Measurements from ENCODE around the gene FAM120B. TPM values are rescaled to one million over a fixed set of nuclear protein-coding genes. Genes with fewer than 3 reads are reported as not detected.

FAM120B gene
- total RNA-seq, 2 donors from 2014 or later: 25.1 to 28.1 TPM

DNA sequence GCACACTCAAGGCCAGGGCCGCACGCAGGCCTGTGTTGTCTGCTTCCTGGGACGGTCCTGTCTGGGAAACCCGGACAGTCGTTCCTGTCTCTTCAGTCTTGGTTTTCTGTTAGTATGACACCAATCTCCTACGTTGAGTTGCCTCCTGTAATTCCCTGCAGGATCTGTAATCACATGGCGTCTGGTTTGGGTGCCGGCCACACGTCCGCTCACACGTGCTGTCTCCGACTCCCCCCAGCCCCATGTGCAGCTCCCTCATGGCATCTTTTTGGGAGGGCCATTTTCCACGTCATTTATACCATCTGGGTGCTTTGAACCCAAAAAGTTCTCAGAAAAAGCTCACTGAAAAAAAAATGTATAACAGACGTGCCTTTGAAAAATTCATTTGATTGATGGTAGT is 38.9 kb upstream of the FAM120B start:
- DNase-seq (no peak), ATAC-seq (no peak)
- no peaks in the 10 kb centered on the region for H3K36me3 Mint-ChIP-seq (ENCODE audit: low read depth)
- H3K27ac Mint-ChIP-seq: no peak overlapping the region
- peaks cover 23% of the 10 kb centered on the region for H3K27me3 Mint-ChIP-seq
- peaks cover 13% of the 10 kb centered on the region for H3K4me1 Mint-ChIP-seq
- no peaks in the 10 kb centered on the region for H3K9me3 ChIP-seq (ENCODE audit: control insufficient read depth, low read length, poor library complexity, severe bottlenecking)
- no peak overlapping the region for H3K4me3 Mint-ChIP-seq

DNA sequence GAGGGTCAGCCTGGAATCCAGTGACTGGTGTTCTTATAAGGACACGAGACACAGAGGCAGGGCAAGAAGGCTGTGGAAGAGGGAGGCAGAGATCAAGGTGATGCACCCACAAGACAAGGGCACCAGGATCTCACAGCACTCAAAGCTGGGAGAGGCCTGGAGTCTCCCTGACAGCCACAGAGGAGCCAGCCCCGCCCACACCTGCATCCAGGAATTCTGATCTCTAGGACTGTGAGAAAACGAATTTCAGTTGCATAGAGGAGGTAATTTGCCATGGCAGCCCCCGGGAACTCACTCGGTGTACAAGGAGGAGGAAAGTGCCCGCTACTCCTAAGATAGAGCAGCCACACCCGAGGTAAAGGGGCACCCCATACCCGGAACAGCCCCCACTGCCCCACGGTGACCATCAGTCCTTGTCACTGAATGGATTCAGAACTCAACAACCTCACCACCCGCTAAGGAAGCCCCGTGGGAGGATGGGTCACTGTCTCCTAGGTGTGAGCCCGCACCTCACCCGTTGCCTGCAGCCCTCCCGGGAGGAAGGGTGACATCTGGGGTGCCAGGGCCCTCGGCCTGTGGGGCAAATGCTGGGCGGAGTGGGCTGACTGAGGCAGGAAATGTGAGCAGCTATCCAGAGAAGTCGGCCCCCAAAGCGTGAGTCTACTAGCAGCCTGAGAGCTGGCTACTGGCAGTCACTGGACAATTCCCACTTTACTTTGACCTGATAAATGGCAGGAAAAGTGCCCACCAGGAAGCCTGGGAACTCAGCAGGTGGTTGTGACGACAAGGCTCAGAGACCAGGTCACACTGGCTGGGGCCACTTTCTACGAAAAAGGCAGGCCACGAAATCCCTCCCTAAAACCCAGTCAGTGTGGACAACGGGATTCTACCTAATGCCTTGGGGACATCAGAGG is 38.1 kb upstream of the FAM120B start:
- H3K36me3 Mint-ChIP-seq (ENCODE audit: low read depth): no peaks in the 10 kb centered on the region
- H3K27ac Mint-ChIP-seq: no peak overlapping the region
- H3K27me3 Mint-ChIP-seq: peaks cover 18% of the 10 kb centered on the region

DNA sequence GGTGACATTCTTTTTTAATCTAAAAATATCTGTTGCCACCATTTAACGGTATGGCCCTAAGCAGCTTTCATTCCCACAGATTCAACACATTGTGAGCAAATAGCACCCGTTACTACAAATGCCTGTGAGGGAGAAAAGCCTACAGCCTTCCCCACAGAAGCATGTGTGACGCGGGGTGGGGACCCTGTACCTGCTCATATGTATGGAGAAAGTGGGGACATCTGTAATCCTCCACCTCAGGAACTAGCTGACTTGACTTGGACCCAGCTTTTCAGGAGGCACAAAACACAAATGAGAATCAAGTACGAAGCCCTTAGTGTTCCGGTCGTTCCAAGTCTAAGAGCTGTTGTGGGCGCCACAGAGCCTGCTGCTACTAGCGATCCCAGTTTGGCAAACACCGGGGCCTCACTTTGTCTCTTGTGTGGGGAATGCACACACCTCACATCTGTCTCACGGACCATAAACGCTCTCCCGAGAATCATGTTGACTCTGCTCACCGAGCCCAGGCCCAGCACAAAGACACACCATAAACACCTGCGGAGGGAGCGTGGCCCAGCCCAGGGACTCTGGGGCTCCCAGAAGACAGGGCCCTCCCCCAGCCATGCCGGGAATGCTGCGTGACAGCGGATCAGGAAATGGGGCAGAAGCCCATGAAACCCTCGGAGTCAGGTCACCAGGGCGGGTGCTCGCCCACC is 37.3 kb upstream of the FAM120B start:
- H3K27ac Mint-ChIP-seq: no peak overlapping the region
- H3K4me3 Mint-ChIP-seq: no peak overlapping the region
- H3K4me1 Mint-ChIP-seq: peaks cover 17% of the 10 kb centered on the region
- H3K27me3 Mint-ChIP-seq: peaks cover 14% of the 10 kb centered on the region
- H3K36me3 Mint-ChIP-seq (ENCODE audit: low read depth): no peaks in the 10 kb centered on the region
- H3K9me3 ChIP-seq (ENCODE audit: control insufficient read depth, low read length, poor library complexity, severe bottlenecking): no peaks in the 10 kb centered on the region
- ATAC-seq (no peak), DNase-seq (no peak)

More for the DNA sequence above, 38.1 kb upstream of the FAM120B start:
- Mint-ChIP-seq H3K4me3 (no peak overlapping the region), H3K4me1 (peaks cover 14% of the 10 kb centered on the region)
- DNase-seq: no peak
- no peak for ATAC-seq
- H3K9me3 ChIP-seq (ENCODE audit: control insufficient read depth, low read length, poor library complexity, severe bottlenecking): no peaks in the 10 kb centered on the region

DNA sequence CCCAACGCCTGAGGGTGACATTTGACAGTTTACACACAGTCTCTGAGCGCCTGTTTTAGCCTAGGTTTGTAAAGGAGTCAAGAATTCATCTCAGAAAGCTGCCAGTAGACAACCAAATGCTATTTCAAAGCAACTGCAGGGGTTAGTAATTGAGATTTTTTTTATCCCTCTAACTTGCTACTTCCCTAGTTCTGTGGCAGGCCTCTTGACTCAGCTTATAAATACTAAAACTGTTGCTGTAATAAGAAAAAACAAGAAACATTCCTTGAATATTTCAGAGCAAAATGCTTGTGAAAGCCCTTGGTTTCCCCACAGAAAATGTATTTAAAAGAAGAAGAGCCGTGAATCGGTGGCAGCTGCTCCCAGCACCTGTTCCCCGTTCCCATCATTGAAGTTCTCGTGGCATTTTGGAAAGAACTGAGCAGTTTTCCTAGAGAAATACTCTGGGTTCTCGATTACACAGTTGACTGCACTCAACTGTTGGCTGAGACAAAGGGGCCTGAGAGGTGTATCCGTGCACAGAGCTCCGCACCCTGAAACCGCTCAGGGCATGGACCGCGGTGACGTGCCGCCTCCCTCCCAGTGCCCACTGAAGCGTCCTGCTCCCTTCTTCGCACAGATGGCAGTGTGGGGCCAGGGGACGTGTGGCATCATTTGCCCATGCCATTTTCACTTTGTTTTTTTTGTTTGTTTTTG is 36.6 kb upstream of the FAM120B start:
- no peak for DNase-seq
- no peaks in the 10 kb centered on the region for H3K9me3 ChIP-seq (ENCODE audit: control insufficient read depth, low read length, poor library complexity, severe bottlenecking)
- Mint-ChIP-seq H3K4me1 (peaks cover 17% of the 10 kb centered on the region), H3K4me3 (peak overlapping the region; percentile 33), H3K27me3 (peaks cover 9% of the 10 kb centered on the region), H3K27ac (no peak overlapping the region), H3K36me3 (ENCODE audit: low read depth) (no peaks in the 10 kb centered on the region)
- no peak for ATAC-seq

DNA sequence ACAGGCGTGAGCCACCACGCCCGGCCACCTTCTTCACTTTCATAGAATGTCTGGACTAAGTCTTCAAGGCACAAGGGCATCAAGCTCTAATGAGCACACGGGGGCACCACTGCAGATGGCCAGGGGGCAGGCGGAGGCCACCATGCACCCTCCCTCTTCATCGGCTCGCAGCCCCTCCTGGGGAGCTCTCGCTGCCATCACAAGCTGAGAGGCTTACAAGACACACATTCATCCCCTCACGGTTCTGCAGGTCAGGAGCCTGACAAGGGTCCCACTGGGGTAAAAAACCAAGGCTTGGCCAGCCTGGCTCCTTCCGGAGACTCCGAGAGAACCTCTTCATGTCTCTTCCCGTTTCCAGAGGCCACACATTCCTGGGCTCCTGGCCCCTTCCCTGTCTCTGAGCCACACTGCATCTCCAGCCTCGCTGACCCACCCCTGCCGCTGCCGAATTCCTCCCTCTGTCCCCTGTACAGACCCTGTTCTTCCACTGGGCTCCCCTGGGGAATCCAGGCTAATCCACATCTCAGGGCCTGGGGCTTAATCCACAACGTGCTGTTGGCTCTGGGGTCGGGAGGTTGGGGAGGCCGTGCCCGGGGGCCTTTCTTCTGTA is 35.5 kb upstream of the FAM120B start:
- H3K27me3 Mint-ChIP-seq: peaks cover 9% of the 10 kb centered on the region
- H3K36me3 Mint-ChIP-seq (ENCODE audit: low read depth): no peaks in the 10 kb centered on the region
- DNase-seq (no peak), ATAC-seq (no peak)
- no peaks in the 10 kb centered on the region for H3K9me3 ChIP-seq (ENCODE audit: control insufficient read depth, low read length, poor library complexity, severe bottlenecking)
- H3K4me3 Mint-ChIP-seq: peak overlapping the region; percentile 89
- H3K27ac Mint-ChIP-seq: peak overlapping the region; percentile 87
- peaks cover 17% of the 10 kb centered on the region for H3K4me1 Mint-ChIP-seq

DNA sequence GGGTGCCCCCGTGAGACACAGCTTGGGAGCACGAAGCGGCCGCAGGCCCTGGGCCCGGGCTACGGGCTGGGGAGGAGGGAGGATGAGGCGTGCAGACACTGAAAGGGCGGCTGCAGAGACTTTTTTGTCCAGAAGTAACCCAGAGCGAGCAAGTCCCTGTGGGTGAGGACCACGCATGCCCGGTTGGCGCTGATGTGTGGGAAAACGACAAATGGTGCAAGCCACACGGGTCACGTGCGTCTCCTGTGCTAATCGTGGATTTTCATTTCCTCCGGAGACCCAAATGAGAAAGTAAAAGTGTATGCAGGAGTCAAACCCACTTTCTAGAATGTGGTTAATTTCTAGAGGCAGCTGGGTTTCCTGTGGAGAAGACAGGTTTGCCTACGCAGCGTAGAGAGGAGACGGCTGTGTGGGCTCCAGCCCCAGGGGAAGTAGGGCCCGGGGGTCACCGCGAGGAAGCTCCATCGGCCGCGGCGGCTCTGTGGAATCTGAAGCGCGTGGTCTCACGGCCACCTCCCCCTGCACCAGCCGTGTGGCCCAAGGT is 34.7 kb upstream of the FAM120B start:
- H3K27me3 Mint-ChIP-seq: peaks cover 9% of the 10 kb centered on the region
- peak overlapping the region; percentile 87 for H3K27ac Mint-ChIP-seq

DNA sequence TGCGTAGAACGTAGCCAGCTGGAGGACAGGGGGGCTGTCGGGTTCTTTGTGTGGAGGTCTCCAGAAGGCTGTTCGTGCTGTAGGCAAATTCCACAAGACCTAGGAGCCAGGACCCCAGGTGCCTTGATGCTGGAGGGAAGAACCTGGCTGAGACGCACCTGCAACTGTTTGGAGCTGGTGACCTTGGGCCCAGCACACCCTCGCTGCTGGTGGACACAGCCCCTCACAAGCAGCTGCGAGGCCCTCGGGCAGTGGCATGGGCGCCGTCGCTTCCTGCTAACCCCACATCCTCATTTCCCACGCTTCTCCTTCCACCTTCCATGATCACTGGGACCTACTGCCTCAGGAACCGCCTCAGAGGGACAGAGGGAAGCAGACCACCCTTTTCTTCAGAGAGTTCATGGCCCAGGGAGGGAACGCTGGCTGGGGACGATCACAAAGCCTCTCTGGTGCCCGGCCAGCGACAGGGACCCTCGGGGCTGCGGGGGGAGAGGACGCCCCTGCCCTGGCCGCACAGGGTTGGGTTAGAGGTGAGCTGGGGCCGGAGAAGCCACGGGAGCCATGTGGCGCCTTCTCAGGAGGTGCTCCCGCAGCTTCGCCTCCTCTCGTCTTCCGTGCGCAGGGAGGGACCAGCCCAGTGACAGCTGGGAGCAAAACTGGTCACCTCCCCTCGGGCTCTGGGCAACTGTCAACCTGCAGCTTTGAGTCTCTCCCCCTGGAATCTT is 34.1 kb upstream of the FAM120B start:
- Mint-ChIP-seq H3K27ac (peak overlapping the region; percentile 87), H3K4me1 (peaks cover 17% of the 10 kb centered on the region), H3K36me3 (ENCODE audit: low read depth) (no peaks in the 10 kb centered on the region), H3K27me3 (peaks cover 9% of the 10 kb centered on the region), H3K4me3 (peak overlapping the region; percentile 89)
- no peaks in the 10 kb centered on the region for H3K9me3 ChIP-seq (ENCODE audit: control insufficient read depth, low read length, poor library complexity, severe bottlenecking)
- no peak for DNase-seq
- no peak for ATAC-seq

More for the DNA sequence above, 34.7 kb upstream of the FAM120B start:
- ATAC-seq (peak; percentile 87), DNase-seq (peak; percentile 23 to 50 (median 43))
- Mint-ChIP-seq H3K36me3 (ENCODE audit: low read depth) (no peaks in the 10 kb centered on the region), H3K4me3 (peak overlapping the region; percentile 89), H3K4me1 (peaks cover 17% of the 10 kb centered on the region)
- H3K9me3 ChIP-seq (ENCODE audit: control insufficient read depth, low read length, poor library complexity, severe bottlenecking): no peaks in the 10 kb centered on the region

DNA sequence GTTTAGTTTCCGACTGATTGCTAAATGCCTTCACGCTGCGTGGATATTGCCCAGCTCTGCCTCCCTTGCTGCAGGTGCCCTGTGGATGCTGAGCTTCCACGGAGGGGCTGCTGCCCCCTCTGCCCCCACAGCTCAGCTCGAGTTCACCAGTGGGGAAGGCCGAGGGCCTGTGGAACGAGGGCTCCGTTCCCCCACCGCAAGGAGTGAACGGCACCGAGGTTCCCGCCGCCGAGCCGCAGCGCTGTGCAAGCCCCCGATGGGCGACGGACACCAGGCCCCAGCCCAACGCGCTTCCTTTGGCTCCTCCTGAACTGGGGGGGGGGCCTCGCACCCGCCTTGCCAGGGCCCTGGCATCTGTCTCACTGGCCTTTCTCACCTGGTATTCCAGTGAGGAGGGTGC is 33.4 kb upstream of the FAM120B start:
- peak overlapping the region; percentile 89 for H3K4me3 Mint-ChIP-seq
- H3K36me3 Mint-ChIP-seq (ENCODE audit: low read depth): no peaks in the 10 kb centered on the region
- no peaks in the 10 kb centered on the region for H3K9me3 ChIP-seq (ENCODE audit: control insufficient read depth, low read length, poor library complexity, severe bottlenecking)
- DNase-seq (no peak), ATAC-seq (no peak)
- H3K27ac Mint-ChIP-seq: no peak overlapping the region
- H3K27me3 Mint-ChIP-seq: peaks cover 4% of the 10 kb centered on the region
- H3K4me1 Mint-ChIP-seq: peaks cover 18% of the 10 kb centered on the region

DNA sequence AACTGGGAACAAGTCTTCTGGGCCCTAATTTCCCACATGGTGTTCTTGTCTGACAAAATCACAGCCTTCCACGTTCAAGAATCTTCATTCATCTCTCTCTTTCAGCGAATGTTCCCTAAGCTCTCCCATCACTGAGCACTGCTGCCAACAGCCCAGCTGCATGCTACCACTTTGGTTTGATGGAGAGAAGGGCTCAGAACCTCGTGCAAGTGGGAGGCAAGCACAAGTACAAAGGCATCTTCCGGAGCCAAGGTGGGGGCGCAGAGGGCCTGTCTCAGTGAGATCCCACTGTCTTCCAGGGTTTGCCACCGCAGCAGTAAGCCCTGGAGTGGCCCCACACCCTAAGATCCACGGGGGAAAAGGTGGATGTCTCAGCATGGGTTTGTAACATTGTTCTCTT is 32.9 kb upstream of the FAM120B start:
- peak overlapping the region; percentile 73 for H3K4me3 Mint-ChIP-seq

DNA sequence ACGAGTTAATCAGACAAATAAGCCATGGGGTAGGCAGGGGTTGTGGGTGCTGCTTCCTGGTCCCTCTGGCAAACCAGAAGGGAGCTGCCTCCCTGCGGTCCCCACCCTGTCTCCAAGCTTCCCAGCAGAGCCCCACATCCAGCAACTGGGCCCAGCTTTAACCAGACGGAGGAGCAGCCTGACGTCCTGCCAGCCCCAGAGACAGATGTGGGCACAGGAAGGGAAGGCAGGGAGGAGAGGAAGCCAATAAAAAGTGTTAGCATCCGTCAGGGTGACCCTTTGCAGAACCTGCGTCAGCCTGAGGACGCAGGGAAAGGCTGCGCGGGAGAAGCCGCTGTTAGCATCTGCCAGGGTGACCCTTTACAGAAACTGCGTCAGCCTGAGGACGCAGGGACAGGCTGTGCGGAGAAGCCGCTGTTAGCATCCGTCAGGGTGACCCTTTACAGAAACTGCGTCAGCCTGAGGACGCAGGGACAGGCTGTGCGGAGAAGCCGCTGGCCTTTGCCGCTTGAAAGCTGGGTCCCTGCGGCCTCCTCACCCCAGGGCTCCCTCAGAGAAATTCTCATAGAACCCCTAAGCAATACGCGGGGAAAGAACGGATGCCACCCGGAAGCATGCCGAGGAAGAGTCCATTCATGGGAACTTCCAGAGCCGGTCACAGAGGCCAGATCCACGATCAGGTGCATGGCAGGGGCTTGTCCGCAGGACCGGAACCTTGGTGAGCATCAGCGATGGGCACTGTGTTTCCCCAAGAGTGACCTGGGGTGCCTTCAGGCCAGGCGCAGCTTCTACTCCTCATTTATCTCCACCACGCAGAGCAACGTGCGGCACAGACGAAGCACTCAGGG is 31.6 kb upstream of the FAM120B start:
- H3K9me3 ChIP-seq (ENCODE audit: control insufficient read depth, low read length, poor library complexity, severe bottlenecking): no peaks in the 10 kb centered on the region
- DNase-seq (no peak), ATAC-seq (no peak)
- peaks cover 7% of the 10 kb centered on the region for H3K27me3 Mint-ChIP-seq
- H3K27ac Mint-ChIP-seq: no peak overlapping the region
- H3K4me3 Mint-ChIP-seq: no peak overlapping the region
- no peaks in the 10 kb centered on the region for H3K36me3 Mint-ChIP-seq (ENCODE audit: low read depth)
- H3K4me1 Mint-ChIP-seq: peaks cover 27% of the 10 kb centered on the region

More for the DNA sequence above, 32.9 kb upstream of the FAM120B start:
- Mint-ChIP-seq H3K36me3 (ENCODE audit: low read depth) (no peaks in the 10 kb centered on the region), H3K4me1 (peaks cover 20% of the 10 kb centered on the region), H3K27me3 (peaks cover 4% of the 10 kb centered on the region), H3K27ac (no peak overlapping the region)
- H3K9me3 ChIP-seq (ENCODE audit: control insufficient read depth, low read length, poor library complexity, severe bottlenecking): no peaks in the 10 kb centered on the region
- ATAC-seq: no peak
- no peak for DNase-seq

DNA sequence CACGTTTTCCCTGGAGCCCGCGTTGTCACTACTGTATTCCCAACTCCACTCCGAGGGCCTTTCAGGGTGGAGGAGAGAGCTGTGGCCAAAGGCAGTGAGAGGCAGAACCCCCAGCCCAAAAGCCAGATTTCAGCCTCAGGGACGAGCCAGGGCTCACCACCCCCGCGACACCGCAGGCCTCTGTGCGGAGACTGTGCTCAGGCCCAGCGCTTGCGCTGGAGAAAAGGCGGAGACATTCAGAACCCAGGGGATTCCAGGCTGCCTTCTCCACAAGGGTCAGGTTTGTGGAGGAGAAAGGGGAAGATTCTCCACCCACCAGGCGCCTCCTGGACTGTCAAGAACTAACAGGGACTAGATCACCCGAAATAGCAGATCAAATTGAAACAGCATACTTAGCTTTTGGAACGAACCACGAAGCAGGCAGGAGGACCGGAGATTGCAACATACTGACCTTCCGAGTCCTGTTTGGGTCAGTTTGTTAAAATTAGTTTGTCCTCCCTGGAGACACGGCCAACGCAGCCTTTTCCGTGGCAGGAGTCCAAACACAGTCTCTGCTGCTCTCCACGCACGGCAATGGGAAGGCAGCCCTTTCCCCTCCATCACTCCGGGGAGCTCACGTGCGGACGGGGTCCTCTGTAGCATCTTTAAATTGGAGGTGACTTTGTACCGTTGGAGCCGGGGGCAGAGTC is 30.0 kb upstream of the FAM120B start:
- DNase-seq: no peak

More for the DNA sequence above, 30.0 kb upstream of the FAM120B start:
- Mint-ChIP-seq H3K4me1 (peaks cover 26% of the 10 kb centered on the region), H3K36me3 (ENCODE audit: low read depth) (no peaks in the 10 kb centered on the region), H3K27ac (no peak overlapping the region), H3K27me3 (peaks cover 15% of the 10 kb centered on the region), H3K4me3 (no peak overlapping the region)
- no peaks in the 10 kb centered on the region for H3K9me3 ChIP-seq (ENCODE audit: control insufficient read depth, low read length, poor library complexity, severe bottlenecking)
- ATAC-seq: no peak

Data from T-helper 17 cell (primary cell).